Nephron progenitor cell (in vitro differentiated cells): Measurements from ENCODE around the gene CRTC1.
A peak's percentile ranks its signal among the peaks of the same experiment; 100 is the strongest.

Experiments
- DNase-seq: peaks from one replicate; pipeline ENCODE4 v3.0.0; 2021
- H3K27ac Mint-ChIP-seq: 2 replicates; pipeline ENCODE4 v1.8.0; 2021; ENCODE audit warnings: mild to moderate bottlenecking, moderate library complexity, mixed read lengths
- H3K27me3 Mint-ChIP-seq: 2 replicates; pipeline ENCODE4 v1.8.0; 2021; ENCODE audit warnings: mild to moderate bottlenecking, low read depth, mixed read lengths; ENCODE audit not compliant: poor library complexity
- H3K36me3 Mint-ChIP-seq: 2 replicates; pipeline ENCODE4 v1.8.0; 2021; ENCODE audit warnings: low read depth, mixed read lengths
- H3K4me1 Mint-ChIP-seq: 2 replicates; pipeline ENCODE4 v1.8.0; 2021; ENCODE audit warnings: mixed read lengths
- H3K4me3 Mint-ChIP-seq: 2 replicates; pipeline ENCODE4 v1.8.0; 2021; ENCODE audit warnings: mild to moderate bottlenecking, moderate library complexity, mixed read lengths
- H3K9me3 Mint-ChIP-seq: 2 replicates; pipeline ENCODE4 v1.8.0; 2021; ENCODE audit warnings: mild to moderate bottlenecking, moderate library complexity, mixed read lengths
- CTCF ChIP-seq: fragments of 200-600 bp; sonication (generic); IDR thresholded peaks from 2 replicates; pipeline ENCODE4 v1.5.0; 2021; ENCODE audit warnings: antibody characterized with exemption

Gene CRTC1

DNA sequence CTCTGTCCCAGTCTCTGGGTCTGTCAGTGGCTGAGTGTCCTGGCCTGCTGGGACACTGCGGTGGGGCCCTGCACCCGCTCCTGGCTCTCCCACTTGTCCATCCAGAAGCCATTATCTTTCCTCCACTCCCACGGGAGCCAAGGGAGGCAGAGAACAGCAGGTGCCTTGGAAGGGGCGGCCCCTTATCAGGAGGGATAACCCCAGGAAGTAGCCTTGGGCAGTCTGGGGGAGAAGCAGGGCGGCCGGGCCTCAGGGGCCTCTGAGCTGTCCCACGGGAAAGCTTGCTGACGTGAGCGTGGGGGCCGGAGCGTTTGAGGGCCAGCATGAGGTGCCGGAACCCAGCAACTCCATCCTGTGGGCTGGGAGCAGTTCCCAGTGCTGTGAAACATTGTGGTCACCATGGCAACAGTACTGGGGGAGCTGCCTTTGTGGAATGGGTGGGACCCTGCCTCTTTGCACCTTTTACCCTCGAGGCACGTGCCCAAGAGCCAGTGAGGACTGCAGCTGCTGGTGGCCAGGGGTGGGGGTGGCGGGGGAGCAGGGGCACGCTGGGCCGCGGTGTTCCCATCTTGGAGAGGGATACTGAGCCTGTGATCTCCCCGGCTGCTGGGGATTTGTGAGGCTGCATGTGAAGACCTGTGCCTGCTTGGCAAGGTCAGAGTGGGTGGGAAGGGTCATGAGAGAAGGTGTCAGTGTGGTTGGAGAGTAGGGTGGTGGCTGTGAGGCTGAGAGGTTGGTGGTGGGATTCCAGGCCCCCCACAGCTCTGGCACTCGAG is 25.7 kb upstream of the CRTC1 start:
- H3K4me3 Mint-ChIP-seq: peak overlapping the region; percentile 30
- peak overlapping the region; percentile 42 for H3K27ac Mint-ChIP-seq
- TF ChIP-seq CTCF: no peak
- H3K27me3 Mint-ChIP-seq: peaks cover 12% of the 10 kb centered on the region
- no peaks in the 10 kb centered on the region for H3K9me3 Mint-ChIP-seq
- peaks cover 65% of the 10 kb centered on the region for H3K4me1 Mint-ChIP-seq
- H3K36me3 Mint-ChIP-seq: no peaks in the 10 kb centered on the region
- no peak for DNase-seq

- Mint-ChIP-seq H3K36me3 (no peaks in the 10 kb centered on the region), H3K27ac (peak overlapping the region; percentile 23), H3K4me3 (peak overlapping the region; percentile 25), H3K9me3 (no peaks in the 10 kb centered on the region), H3K4me1 (peaks cover 71% of the 10 kb centered on the region), H3K27me3 (peaks cover 12% of the 10 kb centered on the region)
- TF ChIP-seq CTCF: no peak
- DNase-seq: no peak
These were observed 25.1 kb upstream of the CRTC1 start for GRCh38 chr19:18658366-18658855.

DNA sequence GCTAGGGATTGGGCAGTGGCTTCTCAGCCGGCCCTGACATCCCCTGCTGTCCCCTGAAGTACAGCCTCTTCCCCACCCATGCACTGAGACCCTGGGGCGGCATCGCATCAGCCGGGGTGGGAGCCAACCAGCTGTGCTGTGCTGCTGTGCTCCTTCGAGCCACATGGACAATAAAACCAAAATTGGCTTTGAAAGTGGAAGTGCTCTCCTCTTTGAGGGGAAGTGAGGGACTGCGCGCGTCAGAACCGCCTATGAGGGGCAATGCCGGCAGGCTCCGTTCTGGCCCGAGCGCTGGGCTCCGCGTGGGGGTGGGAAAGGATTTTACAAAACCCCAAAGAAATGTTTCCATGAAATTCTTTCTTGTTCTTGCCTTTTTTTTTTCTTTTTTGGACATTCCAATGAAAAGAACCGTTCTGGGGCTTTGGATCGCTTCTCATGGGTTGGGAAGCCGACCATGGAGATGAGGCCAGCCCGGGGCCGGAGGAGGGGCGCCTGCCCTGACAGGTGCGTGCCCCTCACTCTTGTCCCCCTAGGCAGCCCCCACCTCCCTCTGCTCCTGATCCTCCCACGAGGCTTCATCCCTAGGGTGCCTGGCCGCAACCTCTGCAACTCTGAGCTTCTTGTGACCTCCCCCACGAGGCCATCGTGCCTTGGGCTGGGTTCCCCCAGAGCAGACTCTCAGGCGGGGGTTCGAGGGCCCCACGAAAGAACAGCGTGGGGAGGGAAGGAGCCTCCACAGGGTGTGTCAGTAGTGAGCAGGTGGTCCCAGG is 24.0 kb upstream of the CRTC1 start:
- Mint-ChIP-seq H3K27ac (no peak overlapping the region), H3K9me3 (no peaks in the 10 kb centered on the region)
- no peak for DNase-seq

GRCh38 chr19:18660051-18660910 is 23.2 kb upstream of the CRTC1 start:
- Mint-ChIP-seq H3K4me1 (peaks cover 79% of the 10 kb centered on the region), H3K9me3 (no peaks in the 10 kb centered on the region), H3K27ac (no peak overlapping the region), H3K4me3 (no peak overlapping the region), H3K27me3 (peaks cover 9% of the 10 kb centered on the region), H3K36me3 (no peaks in the 10 kb centered on the region)
- TF ChIP-seq CTCF: no peak
- DNase-seq: no peak

More for the DNA sequence above, 24.0 kb upstream of the CRTC1 start:
- Mint-ChIP-seq H3K27me3 (peaks cover 11% of the 10 kb centered on the region), H3K4me1 (peaks cover 79% of the 10 kb centered on the region), H3K4me3 (no peak overlapping the region), H3K36me3 (no peaks in the 10 kb centered on the region)
- no peak for TF ChIP-seq CTCF

DNA sequence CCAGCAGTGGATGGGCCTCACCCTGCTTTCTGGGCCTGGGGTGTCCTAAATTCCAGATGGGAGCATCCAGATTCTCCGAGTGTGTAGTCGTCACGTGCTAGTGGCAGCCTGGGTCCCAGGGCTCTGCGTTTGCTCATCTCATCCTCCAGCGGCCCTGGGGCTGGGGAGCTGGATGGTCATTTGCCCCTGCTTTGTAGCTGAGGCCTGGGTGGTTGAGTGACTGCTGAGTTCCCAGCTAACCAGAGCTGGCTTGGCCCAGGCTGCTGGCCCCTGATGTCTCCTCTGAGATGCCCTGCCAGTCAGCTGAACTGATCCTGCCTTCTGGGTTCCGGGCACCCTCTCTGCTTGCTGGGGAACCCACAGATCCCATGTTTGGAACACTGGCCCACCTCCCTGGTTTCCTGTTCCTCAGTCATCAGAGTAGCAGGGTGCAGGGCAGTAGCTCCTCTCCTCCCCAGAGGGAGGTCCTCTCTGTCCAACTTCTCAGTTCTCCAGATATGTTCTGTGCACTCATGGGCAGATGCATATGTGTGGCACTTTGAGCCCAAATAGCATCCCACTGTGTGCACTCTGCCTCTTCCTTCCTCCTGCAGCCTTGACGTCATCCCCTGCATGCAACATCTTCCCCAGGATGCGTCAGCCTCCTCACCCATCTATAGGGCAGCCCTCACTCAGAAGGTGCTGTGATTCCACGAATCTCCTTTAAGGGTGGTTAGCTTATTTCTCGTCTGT is 22.4 kb upstream of the CRTC1 start:
- peak overlapping the region; percentile 16 for H3K4me3 Mint-ChIP-seq
- H3K4me1 Mint-ChIP-seq: peaks cover 72% of the 10 kb centered on the region
- H3K9me3 Mint-ChIP-seq: no peaks in the 10 kb centered on the region
- TF ChIP-seq CTCF: no peak
- H3K27ac Mint-ChIP-seq: no peak overlapping the region
- DNase-seq: no peak
- no peaks in the 10 kb centered on the region for H3K36me3 Mint-ChIP-seq
- H3K27me3 Mint-ChIP-seq: peaks cover 9% of the 10 kb centered on the region
